ENCODE results near the gene PALMD.

The PALMD gene

GRCh38 chr1:99704356-99704816, 58.5 kb downstream of the PALMD start:
- no peak for DNase-seq

DNA sequence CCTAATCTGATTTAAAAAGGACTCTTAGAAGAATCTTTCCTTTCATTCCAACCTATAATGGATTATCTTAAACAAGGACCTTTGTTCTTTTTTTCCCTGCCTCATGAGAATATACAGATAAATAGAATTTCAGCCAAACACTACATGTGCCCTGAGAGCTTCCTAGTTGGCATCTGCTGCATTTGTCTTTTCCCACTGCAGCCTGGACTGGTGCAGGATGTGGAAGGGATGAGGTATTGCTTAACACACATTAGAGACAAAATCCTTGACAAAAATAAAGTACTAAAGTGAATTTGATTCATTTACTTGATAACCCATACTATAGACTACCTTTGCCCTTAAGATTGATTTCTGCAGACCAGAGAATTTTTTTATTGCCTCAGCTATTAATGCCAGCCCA, 59.5 kb downstream of the PALMD start:
- no peak for DNase-seq

GRCh38 chr1:99707535-99708142, 61.7 kb downstream of the PALMD start:
- peak; percentile 79 for DNase-seq

- DNase-seq = no peak
These were observed 65.1 kb downstream of the PALMD start for GRCh38 chr1:99710994-99711393.

DNA sequence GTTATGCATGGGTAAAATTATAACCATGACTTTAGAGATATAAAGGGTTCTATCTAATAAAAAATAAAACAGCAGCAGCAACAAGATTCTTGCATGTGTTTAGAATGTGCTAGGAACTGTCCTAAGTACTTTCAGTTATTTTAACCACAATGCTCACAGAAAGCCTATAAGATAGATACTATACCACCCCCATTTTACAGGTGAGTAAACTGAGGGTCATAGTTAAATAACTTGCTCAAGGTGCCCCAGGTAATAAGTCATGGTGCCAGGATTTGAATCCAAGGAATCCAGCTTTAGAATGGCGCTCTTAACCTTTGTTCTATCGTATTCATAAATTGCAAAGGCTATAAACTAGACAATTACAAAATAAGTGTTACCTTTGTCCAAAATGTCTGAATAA, 67.1 kb downstream of the PALMD start:
- no peak for DNase-seq

- no peak for DNase-seq
These were observed 71.1 kb downstream of the PALMD start for GRCh38 chr1:99717005-99717404.

DNA sequence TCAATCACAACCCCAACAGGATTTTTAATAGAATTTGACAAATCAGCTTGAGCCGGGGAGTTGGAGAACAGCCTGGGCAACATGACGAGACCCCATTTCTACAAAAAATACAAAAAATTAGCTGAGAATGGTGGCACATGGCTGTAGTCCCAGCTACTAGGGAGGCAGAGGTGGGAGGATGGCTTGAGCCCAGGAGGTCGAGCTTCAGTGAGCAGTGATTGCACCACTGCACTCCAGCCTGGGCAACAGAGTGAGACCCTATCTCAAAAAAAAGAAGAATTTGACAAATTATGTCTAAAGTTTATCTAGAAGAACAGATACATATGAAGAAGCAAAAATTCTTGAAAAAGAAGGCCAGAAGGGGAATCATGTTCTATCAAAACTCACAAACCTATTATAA, 77.3 kb downstream of the PALMD start:
- DNase-seq = no peak

DNA sequence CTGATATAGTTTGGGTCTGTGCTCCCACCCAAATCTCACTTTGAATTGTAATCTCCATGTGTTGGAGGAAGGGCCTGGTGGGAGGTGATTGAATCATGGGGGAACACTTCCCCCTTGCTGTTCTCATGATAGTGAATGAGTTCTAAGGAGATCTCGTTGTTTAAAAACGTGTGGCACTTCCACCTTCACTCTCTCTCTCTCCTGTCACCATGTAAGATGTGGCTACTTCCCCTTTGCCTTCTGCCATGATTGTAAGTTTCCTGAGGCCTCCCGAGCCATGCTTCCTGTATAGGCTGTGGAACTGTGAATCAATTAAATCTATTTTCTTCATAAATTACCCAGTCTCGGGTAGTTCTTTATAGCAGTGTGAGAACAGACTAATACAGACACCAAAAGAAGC, 80.1 kb downstream of the PALMD start:
- no peak for DNase-seq

DNA sequence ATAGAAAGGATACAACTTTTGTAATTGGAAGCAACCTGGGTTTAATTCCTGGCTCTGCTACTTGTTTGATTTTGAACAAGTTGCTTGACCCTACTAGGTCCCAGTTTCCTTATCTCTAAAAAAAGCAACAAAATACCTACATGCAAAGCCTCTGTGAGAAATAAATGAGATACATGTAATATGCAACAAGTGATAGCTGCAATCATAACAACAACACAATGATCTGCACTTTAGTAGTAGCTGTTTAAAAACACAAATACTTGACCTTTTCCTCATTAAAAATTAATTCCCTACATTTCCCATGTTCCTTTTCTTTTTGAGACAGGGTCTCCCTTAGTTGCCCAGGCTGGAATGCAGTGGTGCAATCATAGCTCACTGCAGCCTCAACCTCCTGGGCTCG, 80.5 kb downstream of the PALMD start:
- DNase-seq = no peak

DNA sequence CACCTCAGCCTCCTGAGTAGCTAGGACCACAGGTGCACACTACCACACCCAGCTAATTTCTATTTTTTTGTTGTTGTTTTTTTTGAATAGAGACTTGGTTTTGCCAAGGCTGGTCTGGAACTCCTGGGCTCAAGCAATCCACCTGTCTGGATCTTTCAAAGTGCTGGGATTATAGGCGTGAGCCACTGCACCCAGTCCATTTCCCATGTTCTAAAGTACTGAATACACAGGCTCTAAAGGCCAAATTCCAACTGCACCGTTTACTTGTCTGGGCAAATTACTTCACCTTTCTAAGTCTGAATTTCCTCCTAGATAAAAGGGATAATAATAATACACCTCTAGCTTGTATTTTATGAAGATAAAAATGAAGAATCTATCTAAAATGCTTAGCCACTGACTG, 80.9 kb downstream of the PALMD start:
- no peak for DNase-seq

DNA sequence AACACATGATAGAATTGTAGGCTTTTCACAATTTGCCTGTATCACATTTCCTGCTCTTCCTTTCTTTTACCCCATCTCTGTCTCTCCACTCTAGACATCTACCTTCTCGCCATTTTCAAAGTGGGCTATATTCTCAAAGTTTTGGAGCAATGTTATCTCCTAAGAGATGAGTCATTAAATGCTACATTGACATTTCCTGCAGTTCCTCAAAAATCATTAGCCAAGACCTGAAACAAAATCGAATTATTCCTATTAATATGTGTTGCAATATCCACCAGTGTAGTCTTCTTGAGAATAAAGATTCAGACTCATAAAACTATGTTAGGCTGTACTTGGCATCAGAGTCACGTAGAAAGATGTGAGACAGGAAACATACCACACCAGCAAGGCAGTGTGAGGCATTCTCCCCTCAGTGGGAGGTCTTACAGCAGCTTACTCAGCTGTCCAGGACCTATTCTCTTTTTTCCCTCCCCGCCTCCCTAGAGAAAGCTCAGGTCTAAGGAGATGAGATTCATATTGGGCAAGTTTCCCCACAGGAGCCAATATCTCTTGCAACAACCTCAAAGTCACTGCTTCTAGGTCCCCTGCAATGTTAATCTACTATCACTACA, 81.8 kb downstream of the PALMD start:
- no peak for DNase-seq

DNA sequence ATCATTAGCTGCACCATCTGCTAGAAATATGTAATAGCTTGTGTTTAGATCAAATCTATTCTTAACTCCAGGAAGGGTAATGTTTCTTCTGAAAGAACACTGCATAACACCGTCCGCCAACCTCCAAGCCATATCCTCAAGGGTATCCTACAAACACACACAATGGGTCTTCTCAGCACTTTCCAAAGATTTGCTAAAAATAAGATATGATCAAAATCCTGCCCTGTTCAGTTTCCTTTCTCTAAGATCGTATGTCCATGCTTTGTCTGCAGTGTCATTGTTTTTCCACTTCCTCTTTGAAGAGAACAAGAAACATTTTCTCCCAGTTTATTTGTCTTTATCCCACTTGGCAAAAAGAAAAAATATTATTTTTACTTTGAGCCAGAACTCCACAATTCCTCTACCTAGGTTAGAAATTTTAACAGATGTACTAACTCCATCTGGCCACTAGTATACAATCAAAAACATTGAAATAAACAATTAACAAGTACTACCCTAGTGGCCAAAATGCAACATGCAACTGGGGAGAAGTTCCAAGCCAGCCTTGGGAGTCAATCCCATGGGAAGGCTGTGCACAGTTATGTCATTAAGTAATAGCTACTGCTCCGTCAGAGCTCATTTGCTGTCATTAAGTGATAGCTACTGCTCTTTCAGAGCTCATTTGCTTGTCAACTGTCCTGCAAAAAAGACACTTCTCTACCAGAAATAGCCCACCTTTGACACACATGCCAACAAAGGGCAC, 82.8 kb downstream of the PALMD start:
- peak; percentile 40 for DNase-seq

GRCh38 chr1:99731384-99731783, 85.5 kb downstream of the PALMD start:
- no peak for DNase-seq

DNA sequence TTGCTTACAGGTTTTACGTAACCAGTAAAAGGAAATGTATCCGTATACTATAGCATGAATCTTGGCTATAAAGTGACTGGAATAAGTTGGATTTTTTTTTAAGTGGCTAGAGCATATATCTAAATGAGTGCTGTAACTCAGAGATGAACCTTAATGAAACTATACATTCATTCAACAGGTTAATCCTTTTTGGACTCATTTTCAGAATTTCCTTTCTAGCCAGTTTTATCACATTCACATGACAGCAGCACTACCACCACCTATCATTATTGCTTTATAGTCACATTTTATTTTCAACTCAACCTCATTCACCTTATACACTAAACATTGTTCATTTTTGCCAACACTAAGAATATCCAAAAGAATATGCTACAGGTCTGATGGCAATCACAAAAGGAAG, 89.9 kb downstream of the PALMD start:
- no peak for DNase-seq

GRCh38 chr1:99737016-99737415, 91.1 kb downstream of the PALMD start:
- DNase-seq = no peak

- no peak for DNase-seq
These were observed 93.0 kb downstream of the PALMD start for GRCh38 chr1:99738858-99739465.

DNA sequence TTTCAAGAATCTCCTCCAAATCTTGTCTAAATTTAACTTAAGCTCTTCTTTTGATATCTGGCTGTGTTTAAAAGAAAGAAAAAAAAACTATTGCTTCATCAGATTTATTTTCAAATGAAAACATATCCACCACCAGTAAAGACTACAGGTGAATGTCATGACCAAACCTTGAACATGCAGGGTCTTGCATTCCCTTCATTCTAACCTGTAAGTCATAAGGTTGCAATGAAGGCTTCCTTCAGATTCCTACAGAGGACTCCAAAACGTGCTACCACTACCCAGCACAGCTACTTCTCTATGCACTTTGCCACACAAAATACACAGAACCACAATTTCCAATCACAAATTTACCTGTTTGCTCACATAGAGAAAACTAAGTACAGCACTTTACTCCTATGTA, 94.2 kb downstream of the PALMD start:
- no peak for DNase-seq
